GM12892 (cell line): Measurements from ENCODE around the gene HIP1R.
A peak's percentile ranks its signal among the peaks of the same experiment; 100 is the strongest.

Experiments used
- DNase-seq: peaks from one replicate; pipeline ENCODE4 v3.0.0; 2011; ENCODE audit not compliant: insufficient read length
- FAIRE-seq: peaks from 2 replicates; lab custom pipeline; 2011; peaks lifted over from hg19 to GRCh38; lab: Jason Lieb, UNC
- POLR2A ChIP-seq: IDR thresholded peaks from 2 replicates; pipeline ENCODE4 v1.6.1; 2011; ENCODE audit warnings: low read depth, low read length, control low read depth
- POLR2AphosphoS5 ChIP-seq: IDR thresholded peaks from 2 replicates; pipeline ENCODE4 v1.6.1; 2011; ENCODE audit warnings: low read depth, low read length, control low read depth
- TAF1 ChIP-seq: IDR thresholded peaks from 2 replicates; pipeline ENCODE4 v1.6.1; 2011; ENCODE audit warnings: low read depth, mild to moderate bottlenecking, control low read depth, low read length, borderline replicate concordance

Gene HIP1R

DNA sequence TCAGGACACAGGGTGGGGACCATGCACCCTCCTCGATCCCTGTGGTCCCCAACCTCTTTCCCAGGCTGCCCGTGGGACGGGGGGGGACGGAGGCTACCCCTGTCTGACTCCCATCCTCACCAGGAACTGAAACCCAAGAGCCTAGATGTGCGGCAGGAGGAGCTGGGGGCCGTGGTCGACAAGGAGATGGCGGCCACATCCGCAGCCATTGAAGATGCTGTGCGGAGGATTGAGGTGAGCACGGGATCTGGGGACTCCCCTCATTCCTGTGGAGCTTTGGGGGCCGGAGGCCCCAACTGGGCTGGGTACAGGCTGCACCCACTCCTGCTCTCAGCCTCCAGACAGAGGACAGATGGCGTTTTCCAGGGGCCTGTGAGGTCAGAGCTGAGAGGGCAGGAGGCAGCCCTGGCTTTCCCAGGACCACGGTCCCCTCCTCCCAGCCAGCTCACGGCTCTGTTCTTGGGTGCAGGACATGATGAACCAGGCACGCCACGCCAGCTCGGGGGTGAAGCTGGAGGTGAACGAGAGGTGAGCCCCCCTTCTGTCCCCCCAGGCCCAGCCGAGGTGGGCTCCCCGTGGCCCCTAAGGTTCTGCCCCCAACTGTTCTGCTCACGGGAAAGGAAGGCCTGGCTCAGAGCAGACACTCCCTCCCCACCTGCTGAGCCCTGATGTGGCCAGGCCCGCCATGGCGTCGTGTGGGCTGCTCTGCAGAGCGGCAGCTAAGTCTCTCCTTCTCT lies 24.2 kb downstream of the HIP1R start:
- no peak for DNase-seq
- no peak for FAIRE-seq
- no peak for TF ChIP-seq POLR2AphosphoS5
- no peak for TF ChIP-seq POLR2A
- TF ChIP-seq TAF1 = no peak

DNA sequence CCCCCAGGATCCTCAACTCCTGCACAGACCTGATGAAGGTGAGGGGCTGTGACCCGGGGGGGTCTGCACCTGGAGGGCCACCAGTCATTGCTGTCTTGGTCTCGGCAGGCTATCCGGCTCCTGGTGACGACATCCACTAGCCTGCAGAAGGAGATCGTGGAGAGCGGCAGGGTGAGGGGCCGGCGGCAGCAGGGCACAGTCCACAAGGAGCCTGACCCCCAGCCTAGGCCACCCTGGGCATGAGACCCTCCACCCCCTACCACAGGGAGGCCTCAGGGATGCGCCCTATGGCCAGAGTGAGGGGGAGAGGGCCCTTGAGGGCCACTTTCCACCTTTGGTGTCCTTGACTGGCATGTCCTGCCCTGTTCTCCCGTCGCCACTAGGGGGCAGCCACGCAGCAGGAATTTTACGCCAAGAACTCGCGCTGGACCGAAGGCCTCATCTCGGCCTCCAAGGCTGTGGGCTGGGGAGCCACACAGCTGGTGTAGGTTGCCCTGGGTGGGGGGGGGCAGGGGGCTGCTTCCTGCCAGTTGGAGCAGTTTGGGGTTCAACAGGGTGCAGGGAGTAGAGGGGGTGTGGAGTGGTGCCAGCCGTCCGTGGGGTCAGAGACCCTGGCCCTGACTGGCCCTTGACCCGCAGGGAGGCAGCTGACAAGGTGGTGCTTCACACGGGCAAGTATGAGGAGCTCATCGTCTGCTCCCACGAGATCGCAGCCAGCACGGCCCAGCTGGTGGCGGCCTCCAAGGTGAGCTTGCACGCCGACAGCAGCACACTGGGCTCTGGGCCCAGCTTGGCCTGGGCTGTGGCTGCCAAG lies 25.0 kb downstream of the HIP1R start:
- peak; percentile 87 for DNase-seq
- no peak for TF ChIP-seq POLR2A
- no peak for TF ChIP-seq TAF1
- no peak for TF ChIP-seq POLR2AphosphoS5
- FAIRE-seq = peak; percentile 94

DNA sequence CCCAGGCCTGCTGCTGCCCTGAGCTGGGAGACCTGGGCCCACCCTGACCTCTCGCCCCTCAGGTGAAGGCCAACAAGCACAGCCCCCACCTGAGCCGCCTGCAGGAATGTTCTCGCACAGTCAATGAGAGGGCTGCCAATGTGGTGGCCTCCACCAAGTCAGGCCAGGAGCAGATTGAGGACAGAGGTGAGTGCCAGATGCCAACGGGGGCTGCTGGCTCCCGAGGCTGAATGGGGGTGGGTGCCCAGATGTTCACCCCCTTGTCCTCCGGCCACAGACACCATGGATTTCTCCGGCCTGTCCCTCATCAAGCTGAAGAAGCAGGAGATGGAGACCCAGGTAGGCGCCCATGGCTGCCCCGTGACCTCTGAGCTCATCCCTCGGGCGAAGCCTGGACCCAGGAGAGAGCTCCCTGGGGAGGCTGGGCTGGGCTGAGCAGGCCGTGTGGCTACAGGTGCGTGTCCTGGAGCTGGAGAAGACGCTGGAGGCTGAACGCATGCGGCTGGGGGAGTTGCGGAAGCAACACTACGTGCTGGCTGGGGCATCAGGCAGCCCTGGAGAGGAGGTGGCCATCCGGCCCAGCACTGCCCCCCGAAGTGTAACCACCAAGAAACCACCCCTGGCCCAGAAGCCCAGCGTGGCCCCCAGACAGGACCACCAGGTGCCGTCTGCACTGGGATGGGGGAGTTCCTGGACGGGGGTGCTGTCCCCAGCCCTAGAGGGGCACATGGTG lies 25.8 kb downstream of the HIP1R start:
- no peak for FAIRE-seq

DNA sequence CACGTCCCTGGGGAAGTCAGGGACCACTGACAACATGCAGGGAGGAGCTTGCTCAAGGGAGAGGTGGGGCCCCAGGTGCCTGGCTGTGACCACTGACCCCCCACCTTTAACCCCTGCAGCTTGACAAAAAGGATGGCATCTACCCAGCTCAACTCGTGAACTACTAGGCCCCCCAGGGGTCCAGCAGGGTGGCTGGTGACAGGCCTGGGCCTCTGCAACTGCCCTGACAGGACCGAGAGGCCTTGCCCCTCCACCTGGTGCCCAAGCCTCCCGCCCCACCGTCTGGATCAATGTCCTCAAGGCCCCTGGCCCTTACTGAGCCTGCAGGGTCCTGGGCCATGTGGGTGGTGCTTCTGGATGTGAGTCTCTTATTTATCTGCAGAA lies 26.3 kb downstream of the HIP1R start:
- TF ChIP-seq POLR2AphosphoS5 = no peak
- no peak for TF ChIP-seq TAF1
- no peak for TF ChIP-seq POLR2A
- FAIRE-seq (no peak), DNase-seq (no peak)

More for the DNA sequence above, 25.8 kb downstream of the HIP1R start:
- no peak for TF ChIP-seq POLR2AphosphoS5
- no peak for TF ChIP-seq POLR2A
- TF ChIP-seq TAF1 = no peak
- no peak for DNase-seq

DNA sequence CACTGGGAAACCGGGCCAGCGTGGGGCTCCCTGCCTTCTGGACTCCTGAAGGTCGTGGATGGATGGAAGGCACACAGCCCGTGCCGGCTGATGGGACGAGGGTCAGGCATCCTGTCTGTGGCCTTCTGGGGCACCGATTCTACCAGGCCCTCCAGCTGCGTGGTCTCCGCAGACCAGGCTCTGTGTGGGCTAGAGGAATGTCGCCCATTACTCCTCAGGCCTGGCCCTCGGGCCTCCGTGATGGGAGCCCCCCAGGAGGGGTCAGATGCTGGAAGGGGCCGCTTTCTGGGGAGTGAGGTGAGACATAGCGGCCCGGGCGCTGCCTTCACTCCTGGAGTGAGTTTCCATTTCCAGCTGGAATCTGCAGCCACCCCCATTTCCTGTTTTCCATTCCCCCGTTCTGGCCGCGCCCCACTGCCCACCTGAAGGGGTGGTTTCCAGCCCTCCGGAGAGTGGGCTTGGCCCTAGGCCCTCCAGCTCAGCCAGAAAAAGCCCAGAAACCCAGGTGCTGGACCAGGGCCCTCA lies 26.9 kb downstream of the HIP1R start:
- TF ChIP-seq TAF1 = no peak
- no peak for TF ChIP-seq POLR2A
- no peak for TF ChIP-seq POLR2AphosphoS5
- FAIRE-seq (no peak), DNase-seq (no peak)

DNA sequence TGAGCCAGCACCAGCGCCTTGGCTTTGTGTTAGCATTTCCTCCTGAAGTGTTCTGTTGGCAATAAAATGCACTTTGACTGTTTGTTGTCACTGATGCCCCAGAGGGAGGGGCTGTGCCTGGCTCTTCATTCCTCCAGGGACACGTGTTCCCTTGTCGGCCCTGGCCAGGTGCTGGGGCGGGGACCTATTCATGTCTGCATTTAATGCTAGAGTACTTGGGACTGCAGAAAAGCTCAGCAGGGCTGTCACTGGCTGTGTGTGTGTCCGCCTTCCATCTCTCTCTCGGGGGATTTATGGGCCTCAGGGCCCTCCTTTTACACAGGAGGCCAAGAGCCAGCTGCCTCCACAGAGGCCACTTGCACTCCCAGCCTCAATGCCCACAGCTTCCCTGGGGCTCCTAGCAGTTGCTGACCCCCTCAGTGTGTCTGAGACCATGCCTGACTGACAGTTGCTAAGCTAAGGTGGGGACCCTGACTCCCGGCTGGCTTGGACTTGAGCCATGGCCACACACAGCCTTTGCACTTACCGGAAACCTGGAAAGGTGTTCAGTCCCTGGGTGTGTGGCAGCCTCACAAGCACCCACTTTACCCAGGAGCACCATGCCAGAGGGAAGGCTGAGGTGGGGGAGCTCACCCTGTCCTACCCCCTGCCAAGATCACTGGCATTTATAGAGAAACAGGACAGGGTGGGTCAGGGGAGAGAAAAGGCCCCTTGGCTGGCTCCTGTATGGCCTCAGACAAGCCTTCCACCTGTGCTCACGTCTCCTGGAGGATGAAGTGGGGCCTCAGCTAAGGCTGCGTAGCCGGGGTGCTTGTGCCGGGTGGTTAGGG lies 27.8 kb downstream of the HIP1R start:
- no peak for TF ChIP-seq TAF1
- no peak for TF ChIP-seq POLR2AphosphoS5
- TF ChIP-seq POLR2A = no peak
- DNase-seq (no peak), FAIRE-seq (no peak)

DNA sequence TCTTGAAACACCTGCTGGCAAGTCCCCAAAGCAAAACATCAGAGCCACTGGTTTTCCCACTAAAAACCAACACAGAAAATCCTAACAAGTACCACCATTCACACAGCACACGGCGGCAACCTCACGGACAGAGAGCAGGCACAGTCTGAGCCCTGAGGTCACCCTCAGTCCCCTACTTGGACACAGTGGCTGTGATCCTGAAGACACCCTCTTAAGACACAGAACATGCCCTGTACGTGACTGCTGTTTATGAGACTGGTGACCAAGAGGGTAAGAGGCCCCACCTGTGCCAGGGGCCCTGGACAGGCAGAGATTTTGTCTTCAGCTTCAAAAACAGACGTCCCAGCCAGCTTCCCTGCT lies 29.6 kb downstream of the HIP1R start:
- no peak for FAIRE-seq
- TF ChIP-seq POLR2AphosphoS5 (no peak), POLR2A (no peak), TAF1 (no peak)

DNA sequence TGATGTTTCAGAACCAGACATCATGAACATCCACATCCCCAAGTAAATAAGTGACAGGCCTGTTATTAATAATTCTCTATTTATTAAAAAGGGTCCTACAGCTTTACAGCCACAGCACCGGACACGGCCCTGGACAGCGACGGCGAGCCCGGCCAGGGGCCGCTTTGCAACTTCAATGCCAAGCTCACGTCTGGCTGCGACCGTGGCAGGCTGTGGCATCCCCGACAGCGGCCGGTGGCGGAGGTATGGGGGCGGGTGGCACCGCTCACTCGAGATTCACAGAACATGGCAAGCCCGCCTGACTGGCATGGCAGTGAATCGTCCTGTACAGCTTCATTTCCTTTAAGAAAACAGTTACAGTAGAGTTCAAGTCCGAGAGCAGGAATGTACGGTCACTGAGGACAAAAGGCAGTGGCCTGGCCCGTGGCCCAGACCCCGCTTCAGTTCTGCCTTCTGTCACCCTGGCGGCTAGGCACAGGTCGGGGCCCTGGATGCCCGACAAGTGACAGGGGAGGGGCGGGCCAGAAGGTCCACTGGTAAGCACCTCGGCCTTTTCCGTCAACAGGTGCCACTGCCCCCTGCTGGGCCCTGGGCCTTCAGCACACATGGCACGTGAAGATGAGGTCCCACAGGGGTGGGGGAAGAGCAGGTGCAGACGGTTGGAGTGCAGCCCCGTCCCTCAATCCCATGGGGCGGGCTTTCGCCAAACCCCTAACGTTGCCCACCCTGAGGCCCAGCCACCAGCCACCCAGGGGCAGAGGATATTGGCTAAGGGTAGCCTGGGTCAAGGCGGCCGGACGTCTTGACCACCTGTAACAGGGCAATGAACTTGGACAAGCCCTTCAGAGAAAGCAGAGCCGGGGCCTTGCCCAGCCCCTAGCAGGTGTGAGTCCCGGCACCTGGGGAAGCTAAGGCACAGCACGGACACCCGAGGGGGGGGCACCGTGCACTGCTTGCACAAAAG lies 30.3 kb downstream of the HIP1R start:
- peak; percentile 37 for DNase-seq
- no peak for FAIRE-seq
- TF ChIP-seq POLR2AphosphoS5 (no peak), TAF1 (no peak), POLR2A (no peak)

More for the DNA sequence above, 29.6 kb downstream of the HIP1R start:
- DNase-seq = no peak

DNA sequence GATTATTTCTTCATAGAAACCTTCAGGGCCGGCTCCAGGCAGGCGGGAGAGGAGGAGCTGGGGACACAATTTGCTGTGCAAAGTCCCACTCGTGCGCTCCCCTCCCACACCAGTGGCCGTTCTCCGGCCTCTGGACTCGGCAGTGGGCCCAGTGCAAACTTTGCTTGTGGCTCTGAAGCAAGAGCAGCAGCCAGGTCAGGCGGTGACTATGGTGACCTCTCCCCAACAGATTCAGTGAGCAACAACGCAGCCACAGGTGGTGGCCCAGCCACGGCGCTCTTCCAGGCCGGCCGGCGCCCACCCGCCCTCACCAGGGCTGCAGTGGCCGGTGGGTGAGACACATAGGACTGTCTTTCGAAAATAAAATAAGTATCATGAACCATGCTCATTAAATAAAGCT lies 31.1 kb downstream of the HIP1R start:
- peak; percentile 14 for DNase-seq
- no peak for TF ChIP-seq POLR2A
- no peak for TF ChIP-seq TAF1
- no peak for TF ChIP-seq POLR2AphosphoS5
- FAIRE-seq = no peak
